ENCODE data around the gene NCAPG.
A peak's percentile ranks its signal among the peaks of the same experiment; 100 is the strongest.

The NCAPG gene

GRCh38 chr4:17810260-17811077 is at the start of gene NCAPG, which contains the start of gene DCAF16:
Gene NCAPG (plus strand): TSS chr4:17810979. CDS start chr4:17811078, 99 bp downstream.
Gene DCAF16 (minus strand): TSS chr4:17810757. CDS start chr4:17804141, 6,616 bp downstream.
- peak; percentile 99 for DNase-seq

GRCh38 chr4:17761062-17761461 is 49.7 kb upstream of the NCAPG start:
- DNase-seq: no peak

- DNase-seq: peak; percentile 23
Observed at GRCh38 chr4:17762726-17763125, 48.1 kb upstream of the NCAPG start.

GRCh38 chr4:17763416-17763815 is 47.4 kb upstream of the NCAPG start:
- DNase-seq: no peak

GRCh38 chr4:17763931-17764330 is 46.8 kb upstream of the NCAPG start:
- DNase-seq: no peak

- DNase-seq: no peak
Observed at GRCh38 chr4:17765514-17766286, 45.1 kb upstream of the NCAPG start.

GRCh38 chr4:17766826-17767458 is 43.8 kb upstream of the NCAPG start:
- DNase-seq: no peak

- DNase-seq: no peak
Observed at GRCh38 chr4:17769406-17770174, 41.2 kb upstream of the NCAPG start.

- DNase-seq: no peak
Observed at GRCh38 chr4:17770845-17771244, 39.9 kb upstream of the NCAPG start.

- DNase-seq: no peak
Observed at GRCh38 chr4:17771284-17771908, 39.4 kb upstream of the NCAPG start.

GRCh38 chr4:17773135-17773698 is 37.6 kb upstream of the NCAPG start:
- no peak for DNase-seq

- no peak for DNase-seq
Observed at GRCh38 chr4:17778431-17778830, 32.3 kb upstream of the NCAPG start.

- DNase-seq: peak; percentile 64
Observed at GRCh38 chr4:17780501-17781299, 30.1 kb upstream of the NCAPG start.

- peak; percentile 20 for DNase-seq
Observed at GRCh38 chr4:17781300-17782287, 29.2 kb upstream of the NCAPG start, which contains the start of gene FAM184B. Gene FAM184B (minus strand): TSS chr4:17781621. CDS start chr4:17781299, 322 bp downstream.

- no peak for DNase-seq
Observed at GRCh38 chr4:17785858-17786257, 24.9 kb upstream of the NCAPG start.

GRCh38 chr4:17786567-17786966 is 24.2 kb upstream of the NCAPG start:
- DNase-seq: no peak

GRCh38 chr4:17787315-17787714 is 23.5 kb upstream of the NCAPG start:
- DNase-seq: peak; percentile 53

- DNase-seq: no peak
Observed at GRCh38 chr4:17788956-17789355, 21.8 kb upstream of the NCAPG start.

- DNase-seq: no peak
Observed at GRCh38 chr4:17794730-17795129, 16.0 kb upstream of the NCAPG start.

- no peak for DNase-seq
Observed at GRCh38 chr4:17797808-17798207, 13.0 kb upstream of the NCAPG start.

Data from EL (cell line).